Breast epithelium (tissue), 3 donors: ENCODE data around the gene NRP1.

ENCODE experiments used
- CTCF ChIP-seq, 3 donors: fragments of 450-650 bp; IDR thresholded peaks; one replicate each; pipeline ENCODE4 v1.5.1; 2016 to 2017; ENCODE audit warnings: antibody characterized with exemption in 3 of 3, mild to moderate bottlenecking in 3 of 3, moderate library complexity in 3 of 3
- POLR2A ChIP-seq: fragments of 450-650 bp; IDR thresholded peaks from one replicate; pipeline ENCODE4 v1.6.1; 2016; ENCODE audit warnings: antibody characterized with exemption, mild to moderate bottlenecking, moderate library complexity
- POLR2AphosphoS5 ChIP-seq, 3 donors: sonication (generic); formaldehyde crosslinking; IDR thresholded peaks; one replicate each; pipeline ENCODE4 v1.6.1; 2017; ENCODE audit warnings: antibody characterized with exemption in 3 of 3

GRCh38 chr10:33341637-33342036, 7.2 kb upstream of the NRP1 start:
- TF ChIP-seq POLR2A (no peak), CTCF (IDR thresholded peaks at IDR 0.05) (no peak), POLR2AphosphoS5 (IDR thresholded peaks at IDR 0.05) (no peak)
